ENCODE results near the gene TOMM34. TPM values are rescaled to one million over a fixed set of nuclear protein-coding genes. Genes with fewer than 3 reads are reported as not detected.
A peak's percentile ranks its signal among the peaks of the same experiment; 100 is the strongest.

TOMM34 gene
- total RNA-seq, 3 donors from 2014 or later (not counting 1 experiment from before 2014, with no cell fraction given) = 8.5 to 9.2 (median 8.8) TPM

DNA sequence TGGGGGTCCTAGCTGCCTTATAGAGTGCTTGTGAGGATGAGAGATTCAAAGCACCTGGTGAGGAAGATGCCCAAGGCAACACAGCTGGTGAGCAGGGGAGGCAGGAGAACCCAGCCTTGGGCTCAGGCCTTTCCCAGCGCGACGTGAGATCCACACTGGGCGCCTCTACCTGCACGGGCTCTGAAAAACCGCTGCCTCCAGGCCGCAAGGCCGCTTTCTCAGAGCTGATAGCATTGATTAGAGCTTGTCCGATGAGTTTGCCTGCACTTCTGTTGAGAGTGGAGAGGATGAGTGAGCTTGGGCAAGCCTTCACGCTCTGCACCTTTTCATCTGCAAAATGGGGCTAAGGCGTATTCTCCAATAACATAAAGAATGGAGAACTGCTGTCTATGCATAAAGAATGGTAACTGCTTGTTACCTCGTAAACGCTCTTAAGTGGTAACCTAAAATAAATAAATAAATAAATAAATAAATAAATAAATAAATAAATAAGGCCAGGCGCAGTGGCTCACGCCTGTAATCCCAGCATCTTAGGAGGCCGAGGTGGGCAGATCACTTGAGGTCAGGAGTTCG, 49.4 kb downstream of the TOMM34 start:
- Mint-ChIP-seq H3K4me3 (peak overlapping the region; percentile 86), H3K9me3 (no peaks in the 10 kb centered on the region), H3K27ac (peak overlapping the region in 1 of 2 donors; percentile 72), H3K36me3 (no peaks in the 10 kb centered on the region), H3K4me1 (peaks cover 16 to 19% of the 10 kb centered on the region in 2 donors), H3K27me3 (ENCODE audit: low read depth in 2 of 2) (no peaks in the 10 kb centered on the region)
- 91% methylated on average over 14 of the region's 17 CpGs for WGBS (ENCODE audit: insufficient coverage)
- TF ChIP-seq, protein P1, sequence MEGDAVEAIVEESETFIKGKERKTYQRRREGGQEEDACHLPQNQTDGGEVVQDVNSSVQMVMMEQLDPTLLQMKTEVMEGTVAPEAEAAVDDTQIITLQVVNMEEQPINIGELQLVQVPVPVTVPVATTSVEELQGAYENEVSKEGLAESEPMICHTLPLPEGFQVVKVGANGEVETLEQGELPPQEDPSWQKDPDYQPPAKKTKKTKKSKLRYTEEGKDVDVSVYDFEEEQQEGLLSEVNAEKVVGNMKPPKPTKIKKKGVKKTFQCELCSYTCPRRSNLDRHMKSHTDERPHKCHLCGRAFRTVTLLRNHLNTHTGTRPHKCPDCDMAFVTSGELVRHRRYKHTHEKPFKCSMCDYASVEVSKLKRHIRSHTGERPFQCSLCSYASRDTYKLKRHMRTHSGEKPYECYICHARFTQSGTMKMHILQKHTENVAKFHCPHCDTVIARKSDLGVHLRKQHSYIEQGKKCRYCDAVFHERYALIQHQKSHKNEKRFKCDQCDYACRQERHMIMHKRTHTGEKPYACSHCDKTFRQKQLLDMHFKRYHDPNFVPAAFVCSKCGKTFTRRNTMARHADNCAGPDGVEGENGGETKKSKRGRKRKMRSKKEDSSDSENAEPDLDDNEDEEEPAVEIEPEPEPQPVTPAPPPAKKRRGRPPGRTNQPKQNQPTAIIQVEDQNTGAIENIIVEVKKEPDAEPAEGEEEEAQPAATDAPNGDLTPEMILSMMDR (IDR thresholded peaks at IDR 0.05) = no peak
- Histone ChIP-seq H3K27me3 (ENCODE audit: control insufficient read depth, insufficient read depth, low read length) (no peaks in the 10 kb centered on the region), H3K4me1 (ENCODE audit: control insufficient read depth, insufficient read depth, low read length) (peaks cover 14% of the 10 kb centered on the region), H3K9me3 (ENCODE audit: control insufficient read depth, insufficient read depth, low read length) (no peaks in the 10 kb centered on the region), H3K4me3 (ENCODE audit: low read length) (peak overlapping the region; percentile 77), H3K27ac (ENCODE audit: low read length) (no peak overlapping the region), H3K36me3 (ENCODE audit: control insufficient read depth, insufficient read depth, low read length) (peaks cover 21% of the 10 kb centered on the region)
- ATAC-seq (no peak), DNase-seq (no peak)
- intact Hi-C loops (cut with micrococcal nuclease) = no loop called here

DNA sequence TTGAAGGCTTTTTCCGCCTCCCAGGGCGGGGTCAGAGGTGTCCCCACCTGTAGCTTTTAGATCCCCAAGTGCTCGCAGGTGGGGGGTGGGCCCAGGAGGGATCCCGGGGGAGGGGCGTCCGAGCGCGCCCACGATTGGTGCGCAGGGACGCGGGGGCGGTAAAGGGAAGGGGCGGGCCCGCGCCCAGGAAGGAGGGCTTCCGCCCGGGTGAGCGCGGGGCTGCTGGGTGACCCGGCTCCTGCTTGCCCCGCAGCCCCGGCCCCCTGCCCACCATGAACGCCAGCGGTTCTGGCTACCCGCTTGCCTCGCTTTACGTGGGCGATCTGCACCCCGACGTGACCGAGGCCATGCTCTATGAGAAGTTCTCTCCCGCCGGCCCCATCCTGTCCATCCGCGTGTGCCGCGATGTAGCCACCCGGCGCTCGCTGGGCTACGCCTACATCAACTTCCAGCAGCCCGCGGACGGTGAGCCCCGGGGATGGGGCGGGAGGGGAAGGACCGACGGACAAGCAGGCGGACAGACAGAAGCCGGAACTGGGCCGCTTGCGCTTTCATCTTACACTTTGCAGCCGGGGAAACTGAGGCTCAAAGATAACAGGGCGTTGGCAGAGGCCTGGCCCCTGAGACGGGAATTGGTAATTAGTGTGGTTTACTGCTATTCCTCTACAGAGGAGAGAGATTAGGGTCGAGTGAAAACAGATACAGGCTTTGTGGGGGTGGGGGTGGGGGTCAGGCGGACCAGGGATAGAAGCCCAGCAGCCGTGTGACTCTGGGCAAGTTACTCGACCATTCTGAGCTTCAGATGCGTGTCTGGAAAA, 50.1 kb downstream of the TOMM34 start, which contains the start of gene PABPC1L:
Gene PABPC1L, plus strand, starts transcription at position 189 of the 818 bp plus-strand sequence. Its CDS starts 84 bp downstream, at position 273.
- peaks cover 28% of the 10 kb centered on the region for H3K36me3 ChIP-seq (ENCODE audit: control insufficient read depth, insufficient read depth, low read length)
- 3% methylated on average over 61 of the region's 61 CpGs for WGBS (ENCODE audit: insufficient coverage)
- H3K27me3 ChIP-seq (ENCODE audit: control insufficient read depth, insufficient read depth, low read length) = no peaks in the 10 kb centered on the region
- intact Hi-C loops (cut with micrococcal nuclease) = no loop called here
- H3K27ac Mint-ChIP-seq = peak within 1 kb of the TSS; percentile 67 to 72
- peak; percentile 96 to 98 (median 98) for ATAC-seq
- peaks cover 16 to 19% of the 10 kb centered on the region in 2 donors for H3K4me1 Mint-ChIP-seq
- DNase-seq = peak; percentile 61 to 86
- H3K9me3 ChIP-seq (ENCODE audit: control insufficient read depth, insufficient read depth, low read length) = no peaks in the 10 kb centered on the region
- H3K4me3 ChIP-seq (ENCODE audit: low read length) = peak within 1 kb of the TSS; percentile 77
- TF ChIP-seq, protein P1 (IDR thresholded peaks at IDR 0.05) = no peak
- H3K27ac ChIP-seq (ENCODE audit: low read length) = no peak within 1 kb of the TSS
- peaks cover 5% of the 10 kb centered on the region for H3K36me3 Mint-ChIP-seq
- no peaks in the 10 kb centered on the region for H3K27me3 Mint-ChIP-seq (ENCODE audit: low read depth in 2 of 2)
- H3K9me3 Mint-ChIP-seq = no peaks in the 10 kb centered on the region
- H3K4me3 Mint-ChIP-seq = peak within 1 kb of the TSS; percentile 86
- H3K4me1 ChIP-seq (ENCODE audit: control insufficient read depth, insufficient read depth, low read length) = peaks cover 14% of the 10 kb centered on the region

DNA sequence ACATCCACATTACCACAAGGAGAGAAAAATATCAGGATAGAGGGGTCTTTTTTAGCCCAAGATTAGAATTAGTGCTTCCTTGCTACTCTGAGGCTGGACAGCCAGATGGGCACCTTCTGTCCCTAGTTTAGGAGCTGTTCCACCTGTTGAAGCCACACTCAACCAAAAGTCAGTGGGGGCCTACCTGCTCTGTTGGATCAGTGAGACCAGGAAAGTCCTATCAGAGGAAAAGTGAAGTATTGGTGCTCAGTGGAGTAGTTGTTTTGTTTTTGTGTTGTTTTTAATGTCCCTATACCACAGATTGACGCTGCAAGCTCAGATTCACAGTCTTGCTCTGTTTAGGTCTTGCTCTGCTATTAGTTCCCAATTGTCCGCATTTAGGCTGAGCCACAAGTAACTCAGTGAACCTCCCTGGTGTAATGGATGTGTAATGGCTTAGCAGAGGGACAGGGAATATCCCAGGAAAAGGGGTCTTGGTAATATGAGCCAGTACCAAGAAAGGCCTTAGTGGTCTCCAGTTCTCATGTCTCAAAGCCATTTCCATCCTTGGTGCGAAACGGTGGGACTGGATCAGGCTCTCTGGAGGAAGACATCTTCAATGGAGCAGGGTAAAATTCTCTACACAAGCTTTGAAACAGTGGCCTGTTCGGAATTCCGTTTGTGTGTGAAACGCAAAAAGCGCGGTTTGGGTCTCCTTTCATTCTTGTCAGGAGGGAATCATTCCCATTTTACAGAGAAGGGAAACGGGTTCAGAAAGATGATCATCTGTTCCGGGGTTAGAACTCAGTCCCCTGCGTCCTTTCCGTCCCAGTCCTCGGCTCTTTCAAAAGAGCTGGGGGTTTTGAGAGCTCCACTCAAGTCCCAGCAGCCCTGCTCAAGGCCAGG, 51.0 kb downstream of the TOMM34 start:
- Histone ChIP-seq H3K27ac (ENCODE audit: low read length) (no peak overlapping the region), H3K27me3 (ENCODE audit: control insufficient read depth, insufficient read depth, low read length) (no peaks in the 10 kb centered on the region), H3K36me3 (ENCODE audit: control insufficient read depth, insufficient read depth, low read length) (peaks cover 37% of the 10 kb centered on the region), H3K9me3 (ENCODE audit: control insufficient read depth, insufficient read depth, low read length) (no peaks in the 10 kb centered on the region), H3K4me3 (ENCODE audit: low read length) (peak overlapping the region; percentile 77), H3K4me1 (ENCODE audit: control insufficient read depth, insufficient read depth, low read length) (peaks cover 14% of the 10 kb centered on the region)
- TF ChIP-seq, protein P1 (IDR thresholded peaks at IDR 0.05) = no peak
- Mint-ChIP-seq H3K36me3 (peaks cover 10% of the 10 kb centered on the region), H3K4me3 (peak overlapping the region; percentile 86), H3K9me3 (no peaks in the 10 kb centered on the region), H3K27ac (peak overlapping the region; percentile 67 to 72), H3K4me1 (peaks cover 16 to 19% of the 10 kb centered on the region in 2 donors), H3K27me3 (ENCODE audit: low read depth in 2 of 2) (no peaks in the 10 kb centered on the region)
- intact Hi-C loops (cut with micrococcal nuclease) = no loop called here
- DNase-seq = no peak
- ATAC-seq = no peak
- whole genome bisulfite sequencing (ENCODE audit: insufficient coverage) = 31% methylated on average over 14 of the region's 14 CpGs

Measured in natural killer cell (primary cell).